Fibroblast of lung (primary cell): ENCODE results near the gene RCSD1. TPM values are rescaled to one million over a fixed set of nuclear protein-coding genes. Genes with fewer than 3 reads are reported as not detected.

Experiments
- DNase-seq, 2 donors: peaks; one replicate each; pipeline versions ENCODE4 v3.0.0 to v3.0.0-alpha.2; 2010; ENCODE audit warnings: low read depth in 2 of 2
- H2AFZ ChIP-seq: 2 replicates; pipeline ENCODE4 v1.5.1; 2012; ENCODE audit warnings: low read length, control low read depth, inconsistent platforms
- H3K27ac ChIP-seq: 2 replicates; pipeline ENCODE4 v1.5.1; 2011; ENCODE audit warnings: low read length, control low read depth; ENCODE audit not compliant: insufficient read depth
- H3K27me3 ChIP-seq: 2 replicates; pipeline ENCODE4 v1.5.1; 2011; ENCODE audit warnings: mild to moderate bottlenecking, low read length; ENCODE audit not compliant: control insufficient read depth, insufficient read depth
- H3K36me3 ChIP-seq: 2 replicates; pipeline ENCODE4 v1.5.1; 2011; ENCODE audit warnings: low read length; ENCODE audit not compliant: control insufficient read depth, insufficient read depth
- H3K4me1 ChIP-seq: 2 replicates; pipeline ENCODE4 v1.5.1; 2011; ENCODE audit warnings: low read length; ENCODE audit not compliant: control insufficient read depth, insufficient read depth; ENCODE audit errors: extremely low read depth
- H3K4me2 ChIP-seq: 2 replicates; pipeline ENCODE4 v1.5.1; 2011; ENCODE audit warnings: low read length, control low read depth; ENCODE audit not compliant: insufficient read depth; ENCODE audit errors: extremely low read depth
- H3K4me3 ChIP-seq, 4 experiments: fragments of 200-600 bp in 1 of 4; sonication (generic) in 1 of 4; replicated peaks in 1 of 4; 2 replicates each; pipeline ENCODE4 v1.5.1; 2011 to 2016; ENCODE audit warnings: low read length in 4 of 4, low read depth in 3 of 4, mild to moderate bottlenecking in 3 of 4, control low read depth in 2 of 4, inconsistent platforms in 1 of 4, mixed read lengths in 1 of 4; ENCODE audit not compliant: insufficient read depth in 1 of 4; ENCODE audit errors: control extremely low read depth in 1 of 4
- H3K79me2 ChIP-seq: 2 replicates; pipeline ENCODE4 v1.5.1; 2012; ENCODE audit warnings: mild to moderate bottlenecking, low read length, inconsistent platforms; ENCODE audit not compliant: control insufficient read depth, insufficient read depth
- H3K9ac ChIP-seq: 2 replicates; pipeline ENCODE4 v1.5.1; 2011; ENCODE audit warnings: mild to moderate bottlenecking, low read length, control low read depth; ENCODE audit not compliant: insufficient read depth
- H3K9me3 ChIP-seq: 2 replicates; pipeline ENCODE4 v1.5.1; 2012; ENCODE audit warnings: low read depth, low read length; ENCODE audit not compliant: control insufficient read depth, insufficient read depth
- H4K20me1 ChIP-seq: 2 replicates; pipeline ENCODE4 v1.5.1; 2011; ENCODE audit warnings: low read length; ENCODE audit not compliant: control insufficient read depth, insufficient read depth; ENCODE audit errors: extremely low read depth
- EZH2 ChIP-seq: IDR thresholded peaks from 2 replicates; pipeline ENCODE4 v1.5.1; 2012; ENCODE audit warnings: low read length, control low read depth, mild to moderate bottlenecking; ENCODE audit errors: missing control alignments
- polyA plus RNA-seq, 2 donors: library from polyadenylated mRNA; depleted of rRNA in 1 of 2; stranded (reverse) in 1 of 2; unstranded in 1 of 2; fragments of >200 nt; gene quantifications; 2 replicates each; pipeline ENCODE4 v1.2.1, GENCODE V29; 2011 to 2012; ENCODE audit warnings: missing spikeins in 1 of 2
- total RNA-seq: library from RNA; depleted of rRNA; stranded (reverse); fragments of >200 nt; gene quantifications from 2 replicates; pipeline ENCODE4 v1.2.1, GENCODE V29; 2014
- TF ChIP-seq, protein P1 (sequence below), 2 donors: IDR thresholded peaks in 1 of 2; conservative IDR thresholded peaks in 1 of 2; 1 replicate in 1 of 2; 2 replicates in 1 of 2; pipeline ENCODE4 v1.5.1; 2011 to 2012; ENCODE audit warnings: low read length in 2 of 2, control low read depth in 1 of 2, inconsistent platforms in 1 of 2, low read depth in 1 of 2, mild to moderate bottlenecking in 1 of 2

The RCSD1 gene
- total and polyA plus RNA-seq, 2 donors (not counting 1 experiment from before 2014, with no cell fraction given): under 0.01 to 4.1 TPM

DNA sequence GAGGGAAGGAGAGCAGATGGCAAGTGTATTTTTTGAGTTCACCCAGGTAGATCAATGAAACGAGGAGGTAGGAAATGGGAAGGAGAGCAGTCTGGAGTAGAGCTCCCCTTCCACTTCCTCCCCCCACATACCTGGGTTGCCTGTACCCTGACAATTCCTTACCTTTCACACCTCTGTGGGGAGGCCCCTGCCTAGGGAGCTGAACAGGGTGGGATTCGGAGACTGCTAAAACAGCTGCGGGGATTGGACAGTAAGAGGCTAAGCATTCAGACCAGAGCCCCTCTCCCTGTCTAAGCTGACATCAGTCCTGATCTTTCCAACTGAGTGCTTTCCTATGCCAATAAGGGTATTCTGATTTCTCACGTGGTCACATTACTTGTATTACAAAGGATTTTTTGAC is 14.5 kb downstream of the RCSD1 start:
- H4K20me1 ChIP-seq: no peaks in the 10 kb centered on the region
- DNase-seq: no peak
- H3K79me2 ChIP-seq: no peaks in the 10 kb centered on the region
- H3K4me1 ChIP-seq: no peaks in the 10 kb centered on the region
- H2AFZ ChIP-seq: no peak overlapping the region
- H3K27ac ChIP-seq: no peak overlapping the region
- no peaks in the 10 kb centered on the region for H3K36me3 ChIP-seq
- no peak overlapping the region for H3K4me3 ChIP-seq
- H3K4me2 ChIP-seq: no peak overlapping the region
- peaks cover 4% of the 10 kb centered on the region for H3K27me3 ChIP-seq
- no peak overlapping the region for H3K9ac ChIP-seq
- no peaks in the 10 kb centered on the region for H3K9me3 ChIP-seq
- TF ChIP-seq, protein P1, sequence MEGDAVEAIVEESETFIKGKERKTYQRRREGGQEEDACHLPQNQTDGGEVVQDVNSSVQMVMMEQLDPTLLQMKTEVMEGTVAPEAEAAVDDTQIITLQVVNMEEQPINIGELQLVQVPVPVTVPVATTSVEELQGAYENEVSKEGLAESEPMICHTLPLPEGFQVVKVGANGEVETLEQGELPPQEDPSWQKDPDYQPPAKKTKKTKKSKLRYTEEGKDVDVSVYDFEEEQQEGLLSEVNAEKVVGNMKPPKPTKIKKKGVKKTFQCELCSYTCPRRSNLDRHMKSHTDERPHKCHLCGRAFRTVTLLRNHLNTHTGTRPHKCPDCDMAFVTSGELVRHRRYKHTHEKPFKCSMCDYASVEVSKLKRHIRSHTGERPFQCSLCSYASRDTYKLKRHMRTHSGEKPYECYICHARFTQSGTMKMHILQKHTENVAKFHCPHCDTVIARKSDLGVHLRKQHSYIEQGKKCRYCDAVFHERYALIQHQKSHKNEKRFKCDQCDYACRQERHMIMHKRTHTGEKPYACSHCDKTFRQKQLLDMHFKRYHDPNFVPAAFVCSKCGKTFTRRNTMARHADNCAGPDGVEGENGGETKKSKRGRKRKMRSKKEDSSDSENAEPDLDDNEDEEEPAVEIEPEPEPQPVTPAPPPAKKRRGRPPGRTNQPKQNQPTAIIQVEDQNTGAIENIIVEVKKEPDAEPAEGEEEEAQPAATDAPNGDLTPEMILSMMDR (conservative IDR thresholded peaks at IDR 0.05 in 1 of 2, IDR thresholded peaks at IDR 0.05 in 1 of 2; ENCODE audit: low read depth in 1 of 2, low read length in 2 of 2): no peak
- no peak for TF ChIP-seq EZH2

GRCh38 chr1:167645140-167645541 is 15.1 kb downstream of the RCSD1 start:
- H3K9me3 ChIP-seq: no peaks in the 10 kb centered on the region
- peaks cover 4% of the 10 kb centered on the region for H3K27me3 ChIP-seq
- DNase-seq: no peak
- H2AFZ ChIP-seq: no peak overlapping the region
- H3K9ac ChIP-seq: no peak overlapping the region
- H4K20me1 ChIP-seq: no peaks in the 10 kb centered on the region
- H3K36me3 ChIP-seq: no peaks in the 10 kb centered on the region
- no peaks in the 10 kb centered on the region for H3K4me1 ChIP-seq
- H3K79me2 ChIP-seq: no peaks in the 10 kb centered on the region
- H3K4me2 ChIP-seq: no peak overlapping the region
- no peak overlapping the region for H3K4me3 ChIP-seq
- TF ChIP-seq EZH2: no peak
- TF ChIP-seq, protein P1 (conservative IDR thresholded peaks at IDR 0.05 in 1 of 2, IDR thresholded peaks at IDR 0.05 in 1 of 2; ENCODE audit: low read depth in 1 of 2, low read length in 2 of 2): no peak
- H3K27ac ChIP-seq: no peak overlapping the region

GRCh38 chr1:167645625-167646414 is 15.8 kb downstream of the RCSD1 start:
- H2AFZ ChIP-seq: no peak overlapping the region
- TF ChIP-seq, protein P1 (conservative IDR thresholded peaks at IDR 0.05 in 1 of 2, IDR thresholded peaks at IDR 0.05 in 1 of 2; ENCODE audit: low read depth in 1 of 2, low read length in 2 of 2): no peak
- TF ChIP-seq EZH2: no peak
- no peaks in the 10 kb centered on the region for H3K79me2 ChIP-seq
- H4K20me1 ChIP-seq: no peaks in the 10 kb centered on the region
- H3K36me3 ChIP-seq: no peaks in the 10 kb centered on the region
- no peak overlapping the region for H3K4me3 ChIP-seq
- no peak for DNase-seq
- peaks cover 4% of the 10 kb centered on the region for H3K27me3 ChIP-seq
- H3K4me2 ChIP-seq: no peak overlapping the region
- H3K9me3 ChIP-seq: no peaks in the 10 kb centered on the region
- H3K4me1 ChIP-seq: no peaks in the 10 kb centered on the region
- H3K9ac ChIP-seq: no peak overlapping the region
- H3K27ac ChIP-seq: no peak overlapping the region
